ENCODE data around the gene ADAMTS20.

The ADAMTS20 gene

GRCh38 chr12:43482311-43483085 lies 69.5 kb downstream of the ADAMTS20 start:
- no peak for DNase-seq

DNA sequence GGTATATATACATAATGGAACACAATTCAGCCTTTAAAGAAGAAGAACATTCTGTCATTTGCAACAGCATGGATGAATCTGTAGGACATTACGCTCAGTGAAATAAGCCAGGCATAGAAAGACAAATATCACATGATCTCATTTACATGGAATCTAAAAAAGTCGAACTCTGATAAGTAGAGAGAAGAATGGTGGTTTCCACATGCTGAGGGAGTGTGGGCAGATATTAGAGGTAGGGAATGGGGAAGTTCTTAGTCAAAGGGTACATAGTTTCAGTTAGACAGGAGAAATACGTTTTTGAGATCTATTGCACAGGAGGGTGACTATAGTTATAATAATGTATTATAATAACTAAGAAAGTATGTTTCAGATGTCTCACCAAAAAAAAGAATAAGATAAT lies 71.4 kb downstream of the ADAMTS20 start:
- DNase-seq = no peak

- no peak for DNase-seq
Observed at GRCh38 chr12:43462741-43463140, 89.3 kb downstream of the ADAMTS20 start.

- no peak for DNase-seq
Observed at GRCh38 chr12:43462080-43462479, 89.9 kb downstream of the ADAMTS20 start.

DNA sequence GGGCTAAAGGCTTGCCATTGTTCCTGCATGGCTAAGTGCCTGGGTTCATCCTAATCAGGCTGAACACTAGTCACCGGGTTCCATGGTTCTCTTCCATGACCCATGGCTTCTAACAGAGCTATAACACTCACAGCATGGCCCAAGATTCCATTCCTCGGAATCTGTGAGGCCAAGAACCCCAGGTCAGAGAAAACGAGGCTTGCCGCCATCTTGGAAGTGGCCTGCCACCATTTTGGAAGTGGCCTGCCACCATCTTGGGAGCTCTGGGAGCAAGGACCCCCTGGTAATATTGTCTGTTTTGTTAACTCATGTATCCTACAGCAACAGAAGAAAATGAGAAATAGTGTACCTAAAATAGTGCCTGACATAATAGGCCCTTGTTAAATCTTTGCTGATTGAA lies 92.7 kb downstream of the ADAMTS20 start:
- no peak for DNase-seq

DNA sequence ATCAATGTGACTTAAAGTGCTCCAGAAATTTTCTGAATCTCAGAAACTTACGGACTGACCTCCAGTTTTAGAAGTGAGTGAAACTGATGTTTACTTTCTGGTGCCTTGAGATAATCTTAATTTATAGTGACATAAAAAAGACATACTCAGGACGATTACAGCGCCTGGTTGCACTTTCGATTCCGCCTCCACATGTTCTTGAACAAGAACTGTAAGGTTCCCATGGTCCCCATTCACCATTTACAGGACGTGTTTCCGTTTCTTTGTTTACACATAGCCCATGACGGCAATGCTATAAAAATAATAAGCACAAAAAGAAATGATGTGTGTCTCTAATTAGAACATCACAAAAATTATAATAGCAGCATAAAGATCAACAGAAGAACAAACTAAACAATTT lies 98.2 kb downstream of the ADAMTS20 start:
- DNase-seq = no peak

- DNase-seq = peak; percentile 5
Observed at GRCh38 chr12:43444940-43445564, 107.0 kb downstream of the ADAMTS20 start.

DNA sequence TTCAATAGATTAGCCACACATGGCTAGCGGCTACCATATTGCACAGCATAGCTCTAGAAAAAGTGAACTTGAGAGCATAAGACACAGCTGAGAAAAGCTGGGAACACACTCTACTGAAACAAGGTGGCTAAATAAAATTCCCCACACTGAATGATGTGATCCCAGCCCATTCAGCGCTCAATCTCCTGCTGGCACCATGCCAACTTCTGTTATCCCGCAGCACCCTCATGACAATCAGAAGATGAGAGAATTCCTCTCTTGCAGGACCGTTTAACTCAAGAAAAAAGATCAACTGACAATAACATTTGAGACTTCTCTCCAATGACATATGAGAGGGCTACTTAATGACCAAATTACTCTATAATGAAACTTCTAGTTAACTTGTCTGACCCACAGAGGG lies 115.4 kb downstream of the ADAMTS20 start:
- DNase-seq = no peak

- no peak for DNase-seq
Observed at GRCh38 chr12:43434614-43435013, 117.4 kb downstream of the ADAMTS20 start.

DNA sequence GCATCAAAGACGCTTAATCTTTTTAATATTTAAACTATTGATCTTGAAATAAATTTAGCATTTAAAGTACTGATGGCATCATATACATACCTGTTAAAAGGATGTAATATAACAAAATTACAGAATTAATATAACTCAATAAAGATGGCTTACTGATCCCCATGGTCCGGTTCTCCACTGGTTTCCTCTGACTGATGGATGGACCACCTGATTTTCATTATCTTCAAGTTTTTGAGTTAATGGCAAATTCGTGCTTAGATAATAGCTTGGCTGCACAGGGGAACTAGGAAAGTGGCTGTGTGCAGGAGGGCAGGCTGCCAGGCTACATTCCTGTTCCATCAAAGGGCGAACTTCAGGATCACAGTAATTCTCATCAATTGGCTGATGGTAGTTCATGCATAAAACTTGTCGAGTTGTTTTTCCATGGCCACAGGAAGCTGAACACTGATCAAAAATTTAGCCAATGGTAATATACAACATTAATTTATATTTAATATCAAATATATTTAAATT lies 123.9 kb downstream of the ADAMTS20 start:
- DNase-seq = no peak

- DNase-seq = no peak
Observed at GRCh38 chr12:43425361-43425760, 126.6 kb downstream of the ADAMTS20 start.

GRCh38 chr12:43416981-43417380 lies 135.0 kb downstream of the ADAMTS20 start:
- DNase-seq = no peak

- DNase-seq = no peak
Observed at GRCh38 chr12:43407816-43408645, 144.0 kb downstream of the ADAMTS20 start.

GRCh38 chr12:43406801-43407200 lies 145.2 kb downstream of the ADAMTS20 start:
- DNase-seq = no peak

- no peak for DNase-seq
Observed at GRCh38 chr12:43402436-43402835, 149.6 kb downstream of the ADAMTS20 start.

DNA sequence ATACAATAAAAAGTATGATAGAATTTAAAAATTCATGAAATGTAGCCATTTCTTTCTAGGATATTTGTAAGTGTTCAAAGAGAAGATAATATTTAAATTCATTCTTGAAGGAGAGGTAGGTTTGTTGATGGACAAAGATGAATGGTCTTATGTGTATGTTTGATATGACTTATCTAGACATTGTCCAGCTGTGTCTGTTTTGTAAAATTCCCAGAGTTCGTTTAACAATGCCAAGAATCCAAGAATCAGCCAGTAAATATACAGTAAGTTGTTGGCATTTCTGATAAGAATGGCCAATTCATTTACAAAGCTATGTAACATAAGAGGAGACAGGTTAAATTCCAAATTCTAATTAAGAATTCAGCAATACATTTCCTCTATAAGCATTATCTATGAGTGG lies 150.9 kb downstream of the ADAMTS20 start:
- no peak for DNase-seq

DNA sequence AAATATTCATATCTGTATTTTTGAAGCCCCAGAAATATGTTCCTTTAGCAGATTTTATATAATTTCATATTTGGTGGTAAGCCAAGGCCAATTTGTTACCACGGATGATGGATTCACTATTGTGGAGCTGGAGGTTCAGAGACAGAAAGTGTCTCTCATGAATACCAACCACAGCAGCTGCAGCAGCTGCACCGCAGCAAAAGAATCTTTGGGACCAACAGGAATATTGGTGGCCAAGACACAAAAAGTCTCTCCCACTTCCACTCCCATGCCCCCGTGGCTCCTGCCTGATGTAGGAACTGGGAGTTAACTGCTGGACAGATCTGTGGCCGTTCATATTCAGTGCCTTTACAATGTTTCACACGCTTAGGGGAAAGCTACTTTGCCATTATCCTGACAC lies 155.3 kb downstream of the ADAMTS20 start:
- DNase-seq = no peak

DNA sequence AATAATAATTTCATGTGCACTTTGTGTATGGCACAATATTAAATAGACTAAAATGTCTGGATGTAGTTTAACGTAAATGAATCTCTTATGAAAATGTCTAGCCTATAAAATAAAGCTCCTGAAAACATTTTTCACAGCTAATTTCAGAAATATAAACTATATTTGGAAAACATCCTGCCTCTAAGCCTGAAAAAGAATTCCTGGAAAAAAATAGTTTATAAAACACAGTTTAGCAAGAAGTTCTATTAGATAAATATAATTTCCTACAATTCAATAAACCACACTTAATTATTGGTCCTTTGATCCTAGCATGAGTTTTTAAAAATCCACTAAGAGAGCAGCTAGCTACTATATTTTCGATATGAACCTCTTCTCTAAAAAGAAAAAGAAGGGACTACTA lies 159.9 kb downstream of the ADAMTS20 start:
- DNase-seq = no peak

GRCh38 chr12:43381879-43382278 lies 170.1 kb downstream of the ADAMTS20 start:
- DNase-seq = no peak

DNA sequence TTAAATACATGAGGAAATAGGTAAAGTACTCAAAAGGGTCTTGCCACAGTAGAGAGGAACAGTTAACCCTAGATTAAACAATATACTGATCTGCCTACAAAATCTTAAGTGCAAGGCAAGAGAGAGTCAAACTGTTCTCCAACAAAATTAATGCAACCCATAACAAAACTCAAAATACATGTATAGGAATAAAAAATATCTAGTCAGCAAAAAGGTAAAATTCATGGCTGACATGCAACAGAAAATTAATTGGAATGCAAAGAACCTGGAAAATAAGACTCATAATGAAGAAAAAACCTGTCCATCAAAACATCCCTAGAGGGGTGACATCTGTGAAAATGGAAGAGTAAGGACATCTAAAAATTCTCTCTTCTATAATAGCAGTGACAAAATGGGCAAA lies 173.6 kb downstream of the ADAMTS20 start:
- no peak for DNase-seq

- no peak for DNase-seq
Observed at GRCh38 chr12:43370263-43370662, 181.7 kb downstream of the ADAMTS20 start.

DNA sequence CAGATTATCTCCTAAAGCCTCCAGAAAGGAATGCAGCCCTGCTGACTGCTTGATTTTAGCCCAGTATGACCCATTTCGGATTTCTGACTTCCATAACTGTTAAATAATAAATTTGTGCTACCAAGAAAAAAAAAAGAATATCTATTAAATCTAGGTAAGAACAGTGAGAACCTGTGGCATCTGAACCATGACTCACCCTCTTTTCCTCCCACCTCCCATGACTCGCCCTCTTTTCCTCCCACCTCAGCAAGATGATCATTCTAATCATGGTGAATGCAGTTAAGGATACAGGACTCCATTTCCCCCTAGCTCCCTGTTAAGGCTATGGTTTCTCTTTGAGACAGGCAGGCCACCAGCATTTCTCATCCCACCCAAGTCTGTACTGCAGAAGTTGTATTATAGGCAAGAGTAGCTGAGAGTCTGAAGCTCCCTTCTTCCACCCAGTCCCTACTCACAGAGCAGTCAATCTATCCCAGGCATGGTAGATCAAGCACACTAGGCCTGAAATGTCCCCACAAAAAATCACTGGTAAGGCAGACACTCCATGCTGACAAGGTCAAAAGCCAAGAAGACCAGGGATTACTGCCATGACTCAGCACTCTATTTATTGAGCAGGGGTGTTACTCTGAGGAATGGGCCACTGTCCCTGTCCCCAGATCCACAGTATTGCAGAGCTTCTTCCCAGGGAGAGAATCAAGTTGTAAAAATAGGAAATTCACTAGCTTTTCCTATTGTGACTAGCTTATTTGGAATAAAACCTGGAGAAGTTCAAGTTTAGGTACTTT lies 188.9 kb downstream of the ADAMTS20 start:
- DNase-seq = no peak

Measured in NCI-H1092 (cell line).